Hematopoietic multipotent progenitor cell treated with erythropoietin and hydrocortisone succinate and interleukin-3 and kit ligand, for 8 days (in vitro differentiated cells): ENCODE measurements around the gene MUC4.
"Not testable (repeated sequence)": the region's sequence is repeated elsewhere in the genome, so short reads cannot be mapped to it uniquely, and the experiment has no call there.

Experiments
- DNase-seq: peaks from one replicate; pipeline ENCODE4 v3.0.0-alpha.2; 2015

MUC4 gene

DNA sequence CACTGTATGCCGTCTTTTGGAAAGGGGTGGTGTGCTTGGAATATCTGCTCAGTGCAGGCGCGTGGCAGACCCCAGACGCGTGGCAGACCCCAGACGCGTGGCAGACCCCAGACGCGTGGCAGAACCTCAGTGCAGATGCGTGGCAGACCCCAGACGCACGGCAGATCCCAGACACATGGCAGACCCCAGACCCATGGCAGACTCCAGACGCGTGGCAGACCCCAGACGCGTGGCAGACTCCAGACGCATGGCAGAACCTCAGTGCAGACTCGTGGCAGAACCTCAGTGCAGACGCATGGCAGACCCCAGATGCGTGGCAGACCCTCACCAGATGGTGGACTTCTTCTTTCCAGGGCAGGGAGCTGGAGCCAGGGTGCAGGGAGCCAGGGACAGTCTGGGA, 637 bp upstream of the MUC4 start:
- no peak for DNase-seq

DNA sequence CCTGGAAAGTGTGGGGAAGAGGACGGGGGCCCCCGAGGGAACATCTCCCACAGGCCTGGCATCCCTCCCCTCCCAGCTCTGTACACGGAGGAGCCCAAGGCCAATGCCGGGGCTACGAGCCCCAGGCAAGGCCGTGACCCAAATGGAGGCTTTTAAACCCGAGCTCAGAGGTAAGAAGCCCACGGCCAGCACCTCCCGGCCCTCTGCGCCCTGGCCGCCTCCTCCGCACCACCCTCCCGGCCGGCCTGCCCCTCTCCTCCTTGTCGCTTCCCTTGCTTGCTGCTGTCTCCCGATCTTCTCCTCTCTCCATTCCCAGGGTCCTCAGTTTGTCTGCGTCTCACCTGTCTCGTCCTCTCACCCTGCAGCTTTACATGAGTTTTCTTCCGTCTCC, 1.3 kb downstream of the MUC4 start:
- no peak for DNase-seq

DNA sequence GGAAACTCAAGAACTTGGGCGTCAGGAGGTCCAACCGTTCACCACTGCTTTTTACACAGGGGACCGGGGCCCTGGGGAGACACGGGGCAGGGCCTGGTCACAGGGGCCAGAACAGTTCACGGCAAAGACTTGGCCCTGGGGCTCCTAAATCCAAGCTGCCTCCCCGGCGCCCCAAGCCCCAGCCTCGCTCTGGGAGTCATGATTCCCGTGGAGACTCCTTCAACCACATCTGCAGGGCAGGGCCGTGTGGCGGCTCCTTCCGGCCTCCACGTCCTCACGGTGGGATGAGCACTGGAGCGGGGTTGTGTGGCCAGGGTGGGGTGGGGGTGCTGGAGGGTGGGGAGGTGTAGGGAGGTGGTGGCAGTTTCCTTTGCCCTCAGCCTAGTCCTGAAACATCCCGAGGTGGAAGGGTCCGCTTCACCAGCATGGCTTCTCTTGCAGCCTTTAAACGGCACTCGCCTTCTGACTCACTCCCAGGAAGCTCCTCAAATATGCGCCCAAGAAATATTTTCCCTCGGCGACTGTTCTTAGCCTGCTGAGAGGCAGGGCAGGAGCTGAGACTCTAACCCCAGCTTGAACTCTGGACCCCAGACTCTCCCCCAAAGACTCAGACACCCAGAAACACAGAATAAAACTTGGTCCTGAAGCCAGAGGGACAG, 1.8 kb downstream of the MUC4 start:
- no peak for DNase-seq

DNA sequence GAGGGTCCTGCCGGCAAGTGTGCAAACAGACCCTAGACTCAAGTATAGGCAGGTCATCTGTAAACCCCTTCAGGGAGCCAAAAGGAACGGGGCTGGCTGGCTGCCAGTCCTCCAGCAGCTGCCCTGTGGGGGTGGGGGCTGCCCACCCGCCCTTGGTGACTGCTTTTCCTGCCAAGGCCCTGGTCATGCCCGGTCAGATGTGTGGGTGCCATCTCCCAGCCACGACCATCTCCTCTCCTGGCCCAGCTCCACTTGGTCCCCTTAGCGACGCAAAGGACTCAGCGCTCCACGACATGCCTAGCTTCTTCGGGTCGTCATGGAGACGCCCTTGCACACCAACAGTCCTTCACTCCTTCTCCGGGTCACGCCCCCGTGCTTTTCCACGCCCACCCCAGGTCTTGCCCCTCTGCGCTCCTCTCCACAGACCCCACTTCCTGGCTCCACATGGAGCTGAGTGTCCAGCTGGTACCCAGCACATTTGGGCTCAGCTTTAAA, 2.4 kb downstream of the MUC4 start:
- no peak for DNase-seq

DNA sequence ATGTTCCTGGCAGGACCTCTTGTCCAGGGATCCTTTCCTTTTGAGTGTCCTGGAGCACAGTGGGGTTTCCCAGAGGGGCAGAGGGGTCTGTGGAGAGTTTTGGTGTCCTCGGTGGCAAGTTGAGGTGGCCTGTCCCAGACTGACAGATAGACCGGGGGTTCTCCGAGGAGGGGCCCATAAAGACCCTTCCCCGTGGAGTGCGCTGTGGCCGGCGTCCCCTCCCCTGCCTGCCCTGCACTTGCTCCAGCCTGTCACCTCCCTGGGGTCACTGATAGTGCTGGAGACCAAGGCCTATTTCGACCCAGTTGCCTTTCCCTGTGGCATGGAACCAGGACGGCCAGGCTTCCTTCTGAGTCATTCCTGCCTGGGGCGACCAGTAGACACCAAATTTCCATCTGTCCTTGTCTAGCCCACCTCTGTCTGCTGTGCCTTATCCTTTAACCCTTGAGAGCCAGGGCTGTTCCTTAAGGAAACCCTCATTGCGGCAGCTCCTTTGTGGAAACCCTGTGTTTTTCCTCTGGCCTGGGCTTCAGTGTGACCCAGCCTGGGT, 2.9 kb downstream of the MUC4 start:
- DNase-seq: no peak

DNA sequence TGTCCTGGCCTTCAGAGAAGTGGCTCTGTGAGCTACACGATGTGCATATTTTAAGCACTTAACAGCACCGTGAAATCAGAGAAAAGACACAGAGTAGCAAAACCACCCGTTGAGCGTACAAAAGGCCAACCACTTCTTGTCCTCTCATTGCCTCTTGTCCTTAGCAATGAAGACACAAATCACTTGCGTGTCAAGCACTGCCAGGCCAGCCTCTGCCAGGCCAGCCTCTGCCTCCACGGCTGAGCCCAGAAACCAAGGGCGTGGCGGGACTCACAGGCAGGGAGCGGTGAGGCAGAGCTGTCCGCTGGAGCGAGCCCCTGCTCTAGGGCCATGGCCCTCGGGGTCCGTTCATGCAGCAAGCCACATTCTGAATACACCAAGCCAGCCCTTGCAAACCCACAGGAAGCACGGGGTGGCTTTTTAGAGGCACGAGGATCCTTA, 4.0 kb downstream of the MUC4 start:
- no peak for DNase-seq

DNA sequence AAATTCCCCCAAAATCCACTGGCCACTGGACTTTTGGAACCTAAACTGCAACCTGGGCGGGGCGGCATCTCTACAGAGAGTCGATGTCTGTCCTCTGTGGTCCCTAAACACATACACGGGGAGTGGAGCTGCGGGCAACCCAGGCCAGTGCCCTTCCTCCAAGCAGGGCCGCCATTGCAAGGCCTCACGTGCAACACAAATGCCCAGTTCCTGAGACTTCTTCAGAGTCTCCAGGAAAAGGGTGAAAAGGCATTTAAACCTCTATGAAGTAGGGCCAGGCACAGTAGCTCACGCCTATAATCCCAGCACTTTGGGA, 4.9 kb downstream of the MUC4 start:
- DNase-seq: no peak

DNA sequence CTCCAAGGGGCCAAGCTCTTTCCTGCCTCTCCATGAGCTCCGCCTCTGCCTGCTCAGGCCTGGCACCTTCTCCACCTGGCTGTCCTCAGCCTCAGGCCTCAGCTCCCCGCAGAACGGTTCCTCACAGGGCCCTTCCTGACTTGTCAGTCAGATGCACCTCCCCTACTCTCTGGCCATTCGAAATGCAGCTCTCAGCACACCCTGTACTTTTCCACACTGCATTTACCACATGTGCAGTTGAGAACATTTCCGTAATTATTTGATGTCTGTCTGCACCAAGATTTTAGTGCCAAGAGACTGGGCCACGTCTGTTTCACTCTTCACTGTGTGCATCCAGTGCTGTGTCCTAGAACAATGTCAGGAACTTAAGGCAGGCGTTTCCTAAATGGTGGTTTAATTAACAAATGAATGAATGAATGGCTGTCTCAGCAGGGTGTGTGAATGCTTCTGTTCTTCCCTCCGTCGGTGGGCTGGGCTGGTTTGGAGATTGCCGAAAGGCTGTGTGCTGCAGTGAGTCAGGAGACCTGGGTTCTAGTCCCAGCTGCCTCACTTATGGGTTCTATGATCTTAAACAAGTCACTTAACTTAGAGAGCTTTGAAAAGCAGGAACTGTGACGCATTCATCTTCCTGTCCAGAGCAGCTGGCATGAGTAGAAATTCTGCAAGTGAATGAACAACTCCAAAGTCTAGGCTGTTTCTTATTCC, 5.4 kb downstream of the MUC4 start:
- no peak for DNase-seq

DNA sequence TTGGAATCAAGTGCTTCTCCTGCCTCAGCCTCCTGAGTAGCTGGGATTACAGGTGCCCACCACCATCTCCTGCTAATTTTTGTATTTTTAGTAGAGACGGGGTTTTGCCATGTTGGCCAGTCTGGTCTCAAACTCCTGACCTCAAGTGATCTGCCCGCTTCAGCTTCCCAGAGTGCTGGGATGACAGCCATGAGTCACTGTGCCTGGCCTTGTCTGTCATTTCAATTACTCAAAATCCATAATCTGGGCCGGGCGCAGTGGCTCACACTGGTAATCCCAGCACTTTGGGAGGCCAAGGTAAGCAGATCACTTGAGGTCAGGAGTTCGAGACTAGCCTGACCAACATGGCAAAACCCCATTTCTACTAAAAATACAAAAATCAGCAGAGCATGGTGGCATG, 6.1 kb downstream of the MUC4 start:
- not testable (repeated sequence) for DNase-seq

DNA sequence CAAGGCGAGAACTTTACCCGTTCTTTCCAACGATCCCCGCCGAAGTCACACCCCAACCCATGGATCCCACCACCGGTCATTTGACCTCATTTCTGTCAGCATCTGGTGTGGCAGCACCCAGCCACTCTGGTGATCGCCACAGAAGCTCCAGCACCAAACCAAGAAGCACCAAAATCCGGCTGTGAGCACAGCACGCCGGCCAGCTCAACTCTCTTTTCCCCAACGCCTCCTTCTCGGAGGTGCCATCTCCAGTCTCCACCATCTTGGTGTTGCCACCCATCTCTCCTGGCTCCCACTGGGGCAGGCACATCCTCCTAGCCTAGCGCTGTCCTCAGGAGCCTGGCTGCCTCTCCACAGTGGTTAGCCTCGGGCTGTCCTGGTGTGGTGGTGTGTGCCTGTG, 6.5 kb downstream of the MUC4 start:
- DNase-seq: no peak

DNA sequence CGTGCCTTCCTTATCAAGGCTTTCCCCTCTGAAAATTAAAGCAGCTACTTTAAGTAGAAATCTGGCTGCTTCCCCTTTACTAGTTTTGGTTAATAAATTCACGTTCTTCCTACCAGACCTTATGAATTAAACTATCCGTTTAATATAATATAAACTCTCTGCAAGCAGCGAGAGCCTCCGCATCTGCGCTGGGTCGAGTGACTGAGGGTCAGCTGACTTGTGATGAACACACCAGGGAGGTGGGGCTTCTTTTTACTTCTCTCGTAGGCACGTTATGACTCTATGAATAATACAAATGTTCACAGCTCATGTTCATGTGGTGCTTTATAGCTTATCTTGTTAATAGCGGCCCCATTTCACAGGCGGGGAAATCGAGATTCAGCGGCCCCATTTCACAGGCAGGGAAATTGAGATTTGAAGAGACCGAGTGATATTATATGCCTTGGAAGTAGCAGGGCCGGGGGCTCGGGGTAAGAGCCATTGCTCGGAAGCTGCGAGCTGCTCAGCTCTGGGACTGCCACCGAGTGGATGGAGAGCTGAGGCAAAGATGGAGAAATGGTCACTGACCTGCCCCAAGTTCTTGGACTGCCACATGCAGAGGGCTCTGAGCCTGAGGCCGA, 8.3 kb downstream of the MUC4 start:
- no peak for DNase-seq

DNA sequence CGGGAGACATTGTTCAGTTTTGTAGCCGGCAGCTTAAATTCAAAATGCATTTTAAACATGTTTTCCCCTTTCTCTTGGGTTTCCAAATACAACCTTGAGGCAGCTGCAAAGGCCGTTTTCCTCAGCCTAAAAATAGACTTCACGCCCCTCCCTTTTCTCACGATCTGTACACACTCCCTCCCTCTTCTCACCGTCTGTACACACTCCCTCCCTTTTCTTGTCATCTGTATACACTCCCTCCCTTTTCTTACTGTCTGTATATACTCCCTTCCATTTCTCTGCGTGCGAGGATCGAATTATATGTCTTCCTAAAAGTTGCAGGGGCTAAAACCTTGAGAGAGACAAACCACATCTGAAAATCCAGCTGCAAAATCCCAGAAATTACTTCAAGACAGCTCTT, 8.9 kb downstream of the MUC4 start:
- no peak for DNase-seq

DNA sequence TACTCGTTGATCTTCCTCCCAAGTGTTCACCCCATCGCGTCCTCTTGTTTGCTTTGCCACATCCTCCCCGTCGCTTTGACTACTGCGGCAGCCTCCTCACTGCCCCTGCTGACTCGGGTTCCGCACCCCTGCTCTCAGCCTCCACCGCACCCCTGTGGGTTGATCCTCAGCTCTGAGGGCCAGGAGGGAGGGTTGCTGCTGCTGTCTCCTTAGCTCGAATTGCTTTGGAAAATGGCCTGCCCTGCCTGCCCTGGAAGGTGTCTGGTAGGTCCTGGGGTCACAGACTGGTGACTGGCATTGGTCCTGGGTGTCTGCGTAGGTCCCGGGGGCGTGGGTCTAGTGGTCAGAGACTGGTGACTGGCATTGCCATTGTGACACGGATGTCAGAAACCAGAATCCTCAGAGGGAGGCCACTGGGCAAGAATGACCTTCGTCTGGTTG, 9.4 kb downstream of the MUC4 start:
- no peak for DNase-seq

DNA sequence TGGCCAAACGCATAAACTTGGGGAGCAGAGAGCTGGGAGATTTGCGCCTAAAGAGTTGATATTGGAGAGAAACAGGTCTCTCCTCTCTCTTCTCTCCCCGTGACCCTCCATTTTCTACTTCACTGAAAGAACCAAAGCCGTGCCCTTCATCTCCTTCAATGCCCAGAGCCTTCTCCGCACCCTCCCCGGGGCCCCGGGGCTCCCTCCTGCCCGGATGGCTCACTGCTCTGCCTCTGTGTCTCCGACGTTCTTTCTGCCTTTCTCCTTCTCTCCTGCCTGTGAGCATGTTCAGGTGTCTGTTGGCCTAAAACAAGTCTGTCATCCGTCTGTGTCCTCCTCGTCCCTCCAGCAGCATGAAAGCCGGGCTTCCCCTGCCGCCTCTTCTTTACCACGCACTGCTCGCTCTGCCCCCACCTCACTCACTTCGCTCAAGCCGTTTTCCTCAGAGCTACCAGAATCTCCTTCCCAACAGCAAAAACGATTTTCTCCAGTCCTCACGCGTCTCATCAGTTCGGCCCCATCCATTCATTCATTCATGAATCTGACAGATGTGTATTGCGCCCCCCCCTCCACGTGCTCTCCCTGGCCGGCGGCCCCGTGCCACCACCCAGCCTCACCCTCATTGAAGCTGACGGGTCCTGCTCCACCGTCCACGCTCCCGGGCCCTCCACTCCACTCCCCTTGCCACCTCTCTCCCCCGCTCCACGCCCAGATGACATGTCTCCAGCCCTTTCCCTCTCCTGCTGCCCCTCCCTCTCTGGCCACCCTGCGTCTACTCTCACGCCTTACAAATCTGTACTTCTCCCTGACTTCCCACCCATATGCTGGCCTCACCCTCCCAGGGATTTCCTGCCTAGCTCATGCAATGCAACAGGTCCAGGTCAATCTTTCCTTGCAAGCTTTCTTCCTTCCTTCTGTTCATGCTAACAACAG, 10.2 kb downstream of the MUC4 start:
- no peak for DNase-seq

DNA sequence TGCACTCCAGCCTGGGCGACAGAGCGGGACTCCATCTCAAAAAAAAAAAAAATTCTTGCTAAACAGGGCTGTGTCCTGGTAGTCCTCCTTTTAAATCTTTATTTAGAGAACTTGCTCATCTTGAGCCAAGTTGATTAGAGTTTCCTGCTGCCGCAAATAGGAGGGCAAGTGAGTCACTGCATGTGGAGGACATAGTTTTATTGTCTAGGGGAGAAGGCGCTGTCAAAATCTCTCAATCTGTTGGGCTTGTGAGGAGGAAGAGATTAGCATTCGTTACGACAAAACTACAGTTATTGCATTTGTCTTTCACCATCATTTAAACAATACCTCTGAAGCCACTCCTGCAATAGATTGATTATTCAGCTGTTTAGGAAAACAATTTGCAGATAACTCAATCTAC, 11.5 kb downstream of the MUC4 start:
- DNase-seq: no peak

DNA sequence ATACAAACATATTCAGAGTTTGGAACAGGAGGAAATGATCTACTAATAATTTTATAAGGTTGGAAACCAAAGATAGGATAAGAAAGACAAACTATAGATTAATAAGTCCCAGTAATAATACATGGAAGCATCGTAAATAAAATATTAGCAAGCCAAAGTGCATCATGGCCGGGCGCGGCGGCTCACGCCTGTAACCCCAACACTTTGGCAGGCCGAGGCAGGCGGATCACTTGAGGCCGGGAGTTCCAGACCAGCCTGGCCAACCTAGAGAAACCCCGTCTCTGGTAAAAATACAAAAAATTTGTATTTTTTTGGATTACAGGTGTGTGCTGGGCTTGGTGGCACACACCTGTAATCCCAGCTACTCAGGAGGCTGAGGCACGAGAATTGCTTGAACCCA, 14.9 kb downstream of the MUC4 start:
- no peak for DNase-seq

DNA sequence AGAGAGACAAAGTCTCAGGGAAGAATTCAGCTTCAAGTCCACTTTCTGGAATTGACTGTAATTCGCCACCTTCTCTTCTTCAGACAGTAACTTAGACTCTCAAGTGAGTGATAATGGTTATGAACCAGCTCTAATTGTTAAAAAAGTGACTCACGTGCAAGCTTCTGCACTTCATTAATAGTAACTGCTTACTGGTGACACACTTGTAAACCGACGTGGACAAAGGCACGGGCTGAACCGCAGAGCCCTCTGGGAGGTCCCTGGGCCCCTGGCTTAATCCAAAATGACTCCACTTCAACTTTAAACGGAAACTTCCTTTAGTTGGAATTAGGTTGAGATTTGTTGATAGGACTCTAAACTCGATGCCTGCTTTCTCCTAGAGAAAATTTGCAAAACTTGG, 17.0 kb downstream of the MUC4 start:
- no peak for DNase-seq

DNA sequence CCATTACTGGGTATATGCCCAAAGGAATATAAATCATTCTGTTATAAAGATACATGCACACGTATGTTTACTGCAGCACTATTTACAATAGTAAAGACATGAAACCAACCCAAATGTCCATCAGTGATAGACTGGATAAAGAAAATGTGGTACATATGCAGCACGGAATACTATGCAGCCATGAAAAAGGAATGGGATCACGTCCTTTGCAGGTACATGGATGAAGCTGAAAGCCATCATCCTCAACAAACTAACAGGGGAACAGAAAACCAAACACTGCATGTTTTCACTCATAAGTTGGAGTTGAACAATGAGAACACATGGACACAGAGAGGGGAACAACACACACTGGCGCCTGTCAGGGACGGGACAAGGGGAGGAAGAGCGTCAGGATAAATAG, 19.1 kb downstream of the MUC4 start:
- DNase-seq: not testable (repeated sequence)

DNA sequence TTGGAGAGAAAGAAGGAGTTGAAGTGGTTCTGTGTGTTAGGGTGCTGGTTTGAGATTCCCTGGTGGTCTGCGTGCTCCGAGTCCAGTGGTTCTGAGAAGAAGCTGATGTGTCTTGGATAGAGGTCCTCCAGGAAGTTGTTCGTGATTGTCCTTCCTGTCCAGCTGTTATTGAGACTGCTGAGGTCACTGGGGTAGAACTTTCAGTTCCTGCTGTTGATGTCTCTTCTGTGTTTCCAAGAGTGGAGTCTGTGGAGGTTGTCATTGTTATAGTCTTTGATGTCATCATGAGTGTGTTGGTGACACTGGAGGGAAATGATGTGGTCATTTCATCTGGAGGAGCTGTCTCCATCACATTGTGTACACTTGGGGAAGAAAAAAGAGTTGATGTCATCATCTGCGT, 20.8 kb downstream of the MUC4 start:
- DNase-seq: no peak

DNA sequence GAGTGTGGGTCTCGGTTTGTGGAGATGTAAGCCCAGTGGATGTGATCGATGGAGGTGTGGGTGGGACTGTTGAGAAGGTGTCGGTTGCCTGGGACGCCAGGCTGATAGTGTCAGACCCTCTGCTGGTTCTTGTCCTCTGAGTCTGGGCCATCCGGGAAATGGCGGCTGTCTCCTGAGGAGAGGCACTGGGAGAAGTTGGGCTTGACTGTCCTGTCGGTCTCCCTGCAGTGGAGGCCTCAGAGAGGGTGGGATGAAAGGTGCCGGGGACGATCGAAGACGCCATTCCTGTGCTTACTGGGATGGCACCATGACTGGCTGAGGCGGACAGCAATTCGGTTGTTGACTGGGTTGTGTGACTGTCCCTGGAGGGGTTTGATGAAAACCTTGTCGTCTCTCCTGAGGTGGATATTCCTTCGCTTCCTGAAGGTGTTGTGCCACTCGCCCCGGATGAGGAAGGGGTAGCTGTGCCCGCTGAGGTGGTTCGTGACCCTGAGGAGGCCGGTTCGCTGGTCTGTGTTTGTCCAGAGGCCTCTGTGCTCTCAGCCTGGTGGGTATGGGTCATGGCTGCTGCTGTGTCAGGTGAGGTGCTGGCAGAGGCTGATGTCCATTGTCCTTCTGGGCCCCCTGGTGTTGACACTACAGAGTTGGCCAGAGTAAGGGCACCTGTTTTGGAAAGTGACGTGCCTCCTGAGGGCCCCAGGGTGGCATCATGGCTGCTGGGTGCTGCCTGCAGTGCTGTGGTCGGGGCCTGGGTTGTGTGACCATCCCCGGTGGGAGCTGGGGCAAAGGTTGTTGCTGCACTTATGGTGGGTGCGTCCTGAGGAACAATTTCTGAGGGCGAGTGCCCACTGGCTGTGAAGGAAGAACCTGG, 22.8 kb downstream of the MUC4 start:
- no peak for DNase-seq

DNA sequence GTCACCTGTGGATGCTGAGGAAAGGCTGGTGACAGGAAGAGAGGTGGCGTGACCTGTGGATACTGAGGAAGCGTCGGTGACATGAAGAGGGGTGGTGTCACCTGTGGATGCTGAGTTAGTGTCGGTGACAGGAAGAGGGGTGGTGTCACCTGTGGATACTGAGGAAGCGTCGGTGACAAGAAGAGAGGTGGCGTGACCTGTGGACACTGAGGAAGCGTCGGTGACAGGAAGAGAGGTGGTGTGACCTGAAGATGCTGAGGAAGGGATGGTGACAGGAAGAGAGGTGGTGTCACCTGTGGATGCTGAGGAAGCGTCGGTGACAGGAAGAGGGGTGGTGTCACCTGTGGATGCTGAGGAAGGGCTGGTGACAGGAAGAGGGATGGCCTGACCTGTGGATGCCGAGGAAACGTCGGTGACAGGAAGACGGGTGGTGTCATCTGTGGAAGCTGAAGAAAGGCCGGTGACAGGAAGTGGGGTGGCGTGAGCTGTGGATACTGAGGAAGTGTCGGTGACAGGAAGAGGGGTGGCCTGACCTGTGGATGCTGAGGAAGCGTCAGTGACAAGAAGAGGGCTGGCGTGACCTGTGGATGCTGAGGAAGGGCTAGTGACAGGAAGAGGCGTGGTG, 25.8 kb downstream of the MUC4 start:
- not testable (repeated sequence) for DNase-seq
